GM12873 (cell line): ENCODE data around the gene APOLD1.

ENCODE experiments used
- TF ChIP-seq, protein P1 (sequence below): IDR thresholded peaks from 2 replicates; pipeline ENCODE4 v1.5.1; 2012; ENCODE audit warnings: low read depth, mild to moderate bottlenecking, moderate library complexity, low read length, control low read depth; ENCODE audit not compliant: insufficient read depth; ENCODE audit errors: missing control alignments

APOLD1 gene

DNA sequence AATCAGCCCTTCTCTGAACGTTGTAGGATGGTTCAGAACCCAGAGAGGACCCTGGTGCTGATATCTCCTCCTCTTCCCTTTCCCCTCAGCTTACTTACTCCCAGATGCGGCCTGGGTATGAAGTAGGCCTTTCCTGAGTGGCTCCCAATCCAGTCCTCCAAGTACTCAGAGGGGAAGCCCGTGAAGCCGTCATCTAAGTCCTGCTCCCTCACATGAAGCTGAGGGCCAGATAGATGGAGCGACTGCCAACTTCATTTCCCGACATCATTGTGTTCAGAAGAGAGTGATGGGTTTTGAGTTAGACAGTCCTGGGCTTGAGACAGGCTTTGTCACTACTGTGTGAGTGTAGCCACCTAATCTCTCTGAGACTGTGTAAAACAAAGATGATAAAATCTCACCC lies 2.7 kb downstream of the APOLD1 start:
- TF ChIP-seq, protein P1, sequence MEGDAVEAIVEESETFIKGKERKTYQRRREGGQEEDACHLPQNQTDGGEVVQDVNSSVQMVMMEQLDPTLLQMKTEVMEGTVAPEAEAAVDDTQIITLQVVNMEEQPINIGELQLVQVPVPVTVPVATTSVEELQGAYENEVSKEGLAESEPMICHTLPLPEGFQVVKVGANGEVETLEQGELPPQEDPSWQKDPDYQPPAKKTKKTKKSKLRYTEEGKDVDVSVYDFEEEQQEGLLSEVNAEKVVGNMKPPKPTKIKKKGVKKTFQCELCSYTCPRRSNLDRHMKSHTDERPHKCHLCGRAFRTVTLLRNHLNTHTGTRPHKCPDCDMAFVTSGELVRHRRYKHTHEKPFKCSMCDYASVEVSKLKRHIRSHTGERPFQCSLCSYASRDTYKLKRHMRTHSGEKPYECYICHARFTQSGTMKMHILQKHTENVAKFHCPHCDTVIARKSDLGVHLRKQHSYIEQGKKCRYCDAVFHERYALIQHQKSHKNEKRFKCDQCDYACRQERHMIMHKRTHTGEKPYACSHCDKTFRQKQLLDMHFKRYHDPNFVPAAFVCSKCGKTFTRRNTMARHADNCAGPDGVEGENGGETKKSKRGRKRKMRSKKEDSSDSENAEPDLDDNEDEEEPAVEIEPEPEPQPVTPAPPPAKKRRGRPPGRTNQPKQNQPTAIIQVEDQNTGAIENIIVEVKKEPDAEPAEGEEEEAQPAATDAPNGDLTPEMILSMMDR, result no peak

DNA sequence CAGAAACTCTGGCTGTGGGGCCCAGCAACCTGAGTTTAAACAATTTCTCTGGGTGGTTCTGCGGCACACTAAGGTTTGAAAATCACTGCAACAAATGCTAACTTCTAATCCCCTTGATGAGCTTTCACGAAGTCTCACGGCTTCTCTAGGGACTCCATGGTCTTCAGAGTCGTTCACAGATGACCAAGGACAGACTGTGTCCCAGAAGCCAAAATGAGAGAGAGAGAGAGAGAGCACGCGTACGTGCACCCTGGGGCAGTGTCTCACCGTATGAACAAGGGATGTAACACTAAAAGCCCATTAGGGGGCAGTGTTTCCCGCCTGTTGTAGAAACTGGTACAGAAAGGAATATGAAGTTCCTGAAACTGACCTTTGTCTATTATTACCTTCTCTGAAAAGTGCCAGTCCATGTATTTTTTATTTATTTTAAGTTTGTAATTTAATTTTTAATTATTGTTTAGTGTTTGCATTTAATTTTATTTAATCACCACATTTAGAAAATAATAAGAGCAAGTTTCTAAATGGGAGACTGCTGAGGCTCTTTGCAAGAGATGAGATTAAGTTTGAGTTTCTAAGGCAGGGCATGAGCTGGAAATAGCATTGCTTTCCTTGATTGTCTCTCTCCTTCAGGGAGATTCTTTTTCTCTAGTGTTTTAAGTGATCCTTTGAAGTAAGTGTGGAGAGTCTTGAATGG lies 3.4 kb downstream of the APOLD1 start:
- TF ChIP-seq, protein P1, result peak; percentile 80

DNA sequence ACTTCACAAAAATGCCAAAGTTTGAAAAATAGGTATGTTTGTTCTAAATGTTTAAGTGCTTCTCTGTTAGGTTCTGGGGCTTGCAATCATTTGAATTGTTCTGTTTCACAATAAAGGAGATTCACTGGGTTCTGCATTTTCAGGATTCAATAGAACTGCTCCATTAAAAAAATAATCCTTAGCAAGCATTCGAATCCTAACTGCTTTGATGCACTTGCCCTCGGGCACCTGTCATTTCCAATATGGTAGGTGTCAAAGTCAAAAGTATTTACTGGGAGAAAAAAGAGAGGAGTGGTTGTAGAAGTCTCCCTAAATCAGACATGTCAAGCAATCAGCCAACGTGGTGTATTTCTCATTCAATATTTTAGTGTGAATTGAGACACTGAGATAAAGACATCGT lies 5.5 kb downstream of the APOLD1 start:
- TF ChIP-seq, protein P1, result no peak

- TF ChIP-seq, protein P1, result no peak
Observed at GRCh38 chr12:12791756-12792369, 6.4 kb downstream of the APOLD1 start.

- TF ChIP-seq, protein P1, result no peak
Observed at GRCh38 chr12:12792421-12792820, 7.0 kb downstream of the APOLD1 start.

DNA sequence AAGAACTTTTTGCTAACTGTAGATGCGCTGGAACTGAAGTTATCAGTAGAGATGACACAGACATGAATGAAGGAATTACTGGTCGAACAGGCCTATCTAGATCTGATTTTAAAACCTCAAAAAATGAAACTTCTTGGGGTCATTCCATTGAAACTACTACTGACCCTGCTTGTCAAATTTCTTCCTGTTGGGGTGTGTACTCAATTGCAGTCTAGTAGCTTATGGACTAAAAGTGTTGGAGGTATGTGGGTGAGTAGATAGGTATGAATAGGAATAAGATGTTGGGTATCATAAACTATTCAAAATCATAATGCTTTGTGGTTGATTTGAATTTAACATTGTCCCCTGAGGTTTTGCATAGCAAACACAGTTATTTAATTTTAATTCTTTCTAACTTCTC lies 9.2 kb downstream of the APOLD1 start:
- TF ChIP-seq, protein P1, result no peak

DNA sequence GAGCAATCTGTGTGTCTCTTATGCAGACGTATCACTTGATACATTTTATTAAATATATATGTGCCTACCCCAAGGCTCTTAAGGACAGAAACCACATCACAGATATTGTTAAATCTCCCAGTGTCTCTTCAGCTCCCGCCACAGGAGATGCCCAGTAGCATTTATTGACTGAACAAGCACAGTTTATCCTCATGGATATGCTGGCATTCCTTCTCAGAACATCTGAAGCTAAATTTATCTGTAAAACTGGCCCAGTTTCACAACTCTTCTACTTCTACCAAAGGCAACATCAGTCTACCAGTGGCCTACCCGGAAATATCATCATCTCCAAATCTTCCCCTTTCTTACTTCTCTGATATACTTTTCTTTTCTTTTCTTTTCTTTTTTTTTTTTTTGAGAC lies 10.7 kb downstream of the APOLD1 start:
- TF ChIP-seq, protein P1, result no peak
